Measurements from ENCODE around the gene GPRC5B. TPM values are rescaled to one million over a fixed set of nuclear protein-coding genes. Genes with fewer than 3 reads are reported as not detected.

Gene GPRC5B
- total RNA-seq, 1 experiment from 2014 or later: 62.0 TPM

GRCh38 chr16:19875900-19876299 is 8.7 kb downstream of the GPRC5B start:
- no peaks in the 10 kb centered on the region for H3K9me2 ChIP-seq (ENCODE audit: insufficient read depth)
- H3K79me2 ChIP-seq (ENCODE audit: low read depth): no peaks in the 10 kb centered on the region
- H3K27me3 ChIP-seq (ENCODE audit: insufficient read depth, low read depth): no peaks in the 10 kb centered on the region
- intact Hi-C loops (cut with micrococcal nuclease; ENCODE audit: unreplicated experiment): no loop called here
- ChIA-PET CTCF (interaction anchor here (0.7 kb wide), 1 partner anchor 228 kb away, joined by 3 read pairs; no protein-coding TSS in a partner anchor), POLR2A (ENCODE audit: unreplicated experiment) (interaction anchor here (0.6 kb wide), 1 partner anchor 195 kb away, joined by 36 read pairs; no protein-coding TSS in a partner anchor)
- DNase-seq: no peak
- H3K4me1 ChIP-seq (replicated peaks; ENCODE audit: insufficient read depth): no peaks in the 10 kb centered on the region
- H3K4me2 ChIP-seq: no peak overlapping the region
- H3F3A ChIP-seq (ENCODE audit: insufficient read depth, low read depth): no peaks in the 10 kb centered on the region
- no peak overlapping the region for H3K4me3 ChIP-seq
- H3K36me3 ChIP-seq (ENCODE audit: low read depth): no peaks in the 10 kb centered on the region
- BruUV-seq (replicated peaks): no TSS peak
- H3K27ac ChIP-seq: no peak overlapping the region
- TF ChIP-seq EZH2 (IDR thresholded peaks at IDR 0.05; ENCODE audit: low read depth) (no peak), CTCF (conservative IDR thresholded peaks at IDR 0.05) (no peak)
- no peaks in the 10 kb centered on the region for H4K20me1 ChIP-seq (ENCODE audit: insufficient read depth)
- no peaks in the 10 kb centered on the region for H3K9me3 ChIP-seq (ENCODE audit: insufficient read depth, low read depth)
- no peak overlapping the region for H2AFZ ChIP-seq

DNA sequence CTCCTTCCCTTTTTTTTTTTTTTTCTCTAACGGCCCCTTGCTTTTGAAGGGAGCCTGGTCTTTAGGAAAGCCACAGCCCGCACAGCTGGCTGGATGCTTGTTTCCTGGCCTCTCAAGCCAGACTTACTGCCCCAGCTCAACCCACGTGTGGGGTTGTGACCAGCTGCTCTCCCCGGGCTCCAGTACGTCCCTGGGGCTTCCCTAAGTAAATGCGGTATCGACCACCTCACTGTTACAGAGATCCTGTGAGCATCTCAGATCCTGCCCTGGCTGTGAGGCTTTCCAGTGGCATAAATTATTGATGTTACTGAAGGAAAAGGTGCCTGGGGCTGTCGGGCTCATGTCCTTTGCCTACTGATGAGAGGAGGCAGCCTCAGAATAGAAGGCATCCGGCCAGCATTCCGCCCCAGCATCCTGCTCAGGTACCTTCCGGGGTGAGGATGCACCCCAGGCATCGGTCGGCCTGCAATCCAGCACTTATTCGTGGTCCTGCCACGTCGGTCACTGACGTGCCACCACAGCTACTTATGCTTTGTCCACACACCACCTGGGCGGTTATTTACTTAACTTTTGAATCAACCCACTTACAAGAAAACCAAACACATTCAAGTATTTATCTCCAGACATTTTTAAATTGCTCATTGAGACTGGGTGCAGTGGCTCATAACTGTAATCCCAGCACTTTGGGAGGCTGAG is 9.6 kb downstream of the GPRC5B start:
- Histone ChIP-seq H3K36me3 (ENCODE audit: low read depth) (no peaks in the 10 kb centered on the region), H3K4me1 (replicated peaks; ENCODE audit: insufficient read depth) (no peaks in the 10 kb centered on the region), H3K4me2 (no peak overlapping the region), H3K9me2 (ENCODE audit: insufficient read depth) (no peaks in the 10 kb centered on the region), H3K79me2 (ENCODE audit: low read depth) (no peaks in the 10 kb centered on the region), H3K27ac (no peak overlapping the region), H3K27me3 (ENCODE audit: insufficient read depth, low read depth) (no peaks in the 10 kb centered on the region), H3K9me3 (ENCODE audit: insufficient read depth, low read depth) (no peaks in the 10 kb centered on the region), H3F3A (ENCODE audit: insufficient read depth, low read depth) (no peaks in the 10 kb centered on the region), H4K20me1 (ENCODE audit: insufficient read depth) (no peaks in the 10 kb centered on the region), H2AFZ (no peak overlapping the region), H3K4me3 (no peak overlapping the region)
- TF ChIP-seq CTCF (conservative IDR thresholded peaks at IDR 0.05) (no peak), EZH2 (IDR thresholded peaks at IDR 0.05; ENCODE audit: low read depth) (no peak)
- CTCF ChIA-PET: interaction anchor here (0.6 kb wide), 1 partner anchor 11 kb away, joined by 3 read pairs; no protein-coding TSS in a partner anchor
- POLR2A ChIA-PET (ENCODE audit: unreplicated experiment): interaction anchor here (0.5 to 0.6 kb wide), 2 partner anchors 35 to 194 kb away, joined by 3 to 36 read pairs; no protein-coding TSS in a partner anchor
- intact Hi-C loops (cut with micrococcal nuclease; ENCODE audit: unreplicated experiment): no loop called here
- BruUV-seq (replicated peaks): no TSS peak
- no peak for DNase-seq

DNA sequence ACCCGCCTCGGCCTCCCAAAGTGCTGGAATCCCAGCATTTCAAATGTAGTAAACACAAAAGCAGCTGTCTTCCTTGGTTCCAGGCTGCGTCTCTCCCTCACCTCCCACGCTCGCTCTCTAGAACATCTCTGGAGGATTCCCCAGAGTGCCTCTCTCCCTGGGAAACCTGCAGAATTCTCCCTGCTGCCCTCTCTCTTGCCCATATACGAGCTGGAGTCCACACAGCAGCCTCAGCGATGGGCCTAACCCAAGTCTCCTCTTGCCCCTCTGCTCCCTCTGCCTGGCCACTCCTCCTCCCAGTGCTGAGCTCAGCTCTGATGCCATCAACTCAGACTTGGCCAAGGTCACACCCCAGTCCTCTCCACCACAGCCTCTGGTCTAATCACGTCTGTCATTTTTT is 10.6 kb downstream of the GPRC5B start:
- no peaks in the 10 kb centered on the region for H3K4me1 ChIP-seq (replicated peaks; ENCODE audit: insufficient read depth)
- no peaks in the 10 kb centered on the region for H4K20me1 ChIP-seq (ENCODE audit: insufficient read depth)
- no peaks in the 10 kb centered on the region for H3K27me3 ChIP-seq (ENCODE audit: insufficient read depth, low read depth)
- H3K36me3 ChIP-seq (ENCODE audit: low read depth): no peaks in the 10 kb centered on the region
- H3F3A ChIP-seq (ENCODE audit: insufficient read depth, low read depth): no peaks in the 10 kb centered on the region
- intact Hi-C loops (cut with micrococcal nuclease; ENCODE audit: unreplicated experiment): no loop called here
- no peak overlapping the region for H2AFZ ChIP-seq
- H3K4me2 ChIP-seq: no peak overlapping the region
- no peaks in the 10 kb centered on the region for H3K79me2 ChIP-seq (ENCODE audit: low read depth)
- ChIA-PET CTCF (interaction anchor here (0.6 kb wide), 1 partner anchor 12 kb away, joined by 3 read pairs; no protein-coding TSS in a partner anchor), POLR2A (ENCODE audit: unreplicated experiment) (no interaction called here)
- no peak for DNase-seq
- TF ChIP-seq EZH2 (IDR thresholded peaks at IDR 0.05; ENCODE audit: low read depth) (no peak), CTCF (conservative IDR thresholded peaks at IDR 0.05) (no peak)
- H3K9me3 ChIP-seq (ENCODE audit: insufficient read depth, low read depth): no peaks in the 10 kb centered on the region
- H3K4me3 ChIP-seq: no peak overlapping the region
- H3K27ac ChIP-seq: no peak overlapping the region
- H3K9me2 ChIP-seq (ENCODE audit: insufficient read depth): no peaks in the 10 kb centered on the region
- BruUV-seq (replicated peaks): no TSS peak

All from PC-9 (cell line).